T1000 (cell line): ENCODE results near the gene B4GALNT1.
"Not testable (repeated sequence)": the region's sequence is repeated elsewhere in the genome, so short reads cannot be mapped to it uniquely, and the experiment has no call there.

ENCODE experiments used
- DNase-seq: peaks from one replicate; lab custom pipeline; 2025; ENCODE audit warnings: mixed read lengths; lab: John Stamatoyannopoulos, UW

Gene B4GALNT1

DNA sequence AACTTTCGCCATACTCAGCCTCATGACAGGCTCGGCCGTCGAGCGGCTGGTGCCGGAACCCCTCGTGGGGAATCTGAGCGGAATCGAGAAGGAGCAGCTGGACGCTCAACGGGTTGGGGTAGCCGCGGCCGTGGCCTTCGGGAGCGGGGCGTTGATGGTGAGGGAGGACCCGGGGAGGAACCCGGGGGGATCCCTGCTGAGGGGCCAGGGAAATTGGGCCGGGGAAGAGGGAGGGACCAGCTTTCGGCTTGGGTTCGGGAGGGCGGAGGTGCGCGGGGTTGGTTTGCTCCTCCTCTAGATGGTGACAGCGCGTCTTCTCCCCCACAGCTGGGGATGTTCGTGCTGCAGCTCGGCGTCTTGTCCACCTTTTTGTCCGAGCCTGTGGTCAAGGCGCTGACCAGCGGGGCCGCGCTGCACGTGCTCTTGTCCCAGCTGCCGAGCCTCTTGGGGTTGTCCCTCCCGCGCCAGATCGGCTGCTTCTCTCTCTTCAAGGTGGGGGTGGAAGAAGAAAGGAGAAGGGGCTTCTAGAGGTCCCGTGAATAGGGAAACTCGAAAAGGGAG, 12.0 kb downstream of the B4GALNT1 start:
- DNase-seq: no peak

- DNase-seq: no peak
Measured at GRCh38 chr12:57620245-57620935, 12.6 kb downstream of the B4GALNT1 start.

- no peak for DNase-seq
Measured at GRCh38 chr12:57619434-57620244, 13.4 kb downstream of the B4GALNT1 start.

DNA sequence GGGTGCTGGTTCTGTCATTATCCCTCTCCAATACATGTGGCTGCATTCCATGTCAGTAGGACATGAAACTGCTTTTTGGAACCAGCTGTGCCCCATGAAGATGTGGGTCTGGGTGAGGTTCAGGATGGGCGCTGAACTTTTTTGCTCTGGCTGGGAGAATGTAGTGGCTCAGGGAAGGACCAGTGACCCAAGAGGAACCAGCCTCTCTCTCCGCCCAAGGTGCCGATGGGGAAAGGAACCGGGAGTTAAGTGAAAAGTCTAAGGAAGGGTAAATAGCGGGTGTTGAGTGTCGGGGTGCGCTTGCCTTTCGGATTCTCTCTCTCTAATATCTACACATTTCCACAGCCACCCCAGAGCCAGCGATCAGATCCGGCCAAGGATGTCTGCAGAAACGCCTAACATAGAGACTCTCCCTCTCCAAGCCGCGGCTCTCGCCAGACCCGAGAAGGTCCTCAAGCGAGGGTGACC, 14.0 kb downstream of the B4GALNT1 start:
- DNase-seq: no peak

DNA sequence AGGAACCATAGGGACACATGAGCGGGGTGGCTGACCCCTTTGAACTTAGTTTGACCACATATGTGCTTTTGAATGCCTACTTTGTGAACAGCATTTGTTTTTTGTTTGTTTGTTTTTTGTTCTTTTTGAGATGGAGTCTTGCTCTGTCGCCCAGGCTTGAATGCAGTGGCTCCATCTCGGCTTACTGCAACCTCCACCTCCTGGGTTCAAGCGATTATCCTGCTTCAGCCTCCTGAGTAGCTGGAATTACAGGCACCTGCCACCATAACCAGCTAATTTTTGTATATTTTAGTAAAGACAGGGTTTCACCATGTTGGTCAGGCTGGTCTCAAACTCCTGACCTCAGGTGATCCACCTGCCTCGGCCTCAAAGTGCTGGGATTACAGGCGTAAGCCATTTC, 14.6 kb downstream of the B4GALNT1 start:
- not testable (repeated sequence) for DNase-seq

- no peak for DNase-seq
Measured at GRCh38 chr12:57617942-57618341, 15.1 kb downstream of the B4GALNT1 start.

DNA sequence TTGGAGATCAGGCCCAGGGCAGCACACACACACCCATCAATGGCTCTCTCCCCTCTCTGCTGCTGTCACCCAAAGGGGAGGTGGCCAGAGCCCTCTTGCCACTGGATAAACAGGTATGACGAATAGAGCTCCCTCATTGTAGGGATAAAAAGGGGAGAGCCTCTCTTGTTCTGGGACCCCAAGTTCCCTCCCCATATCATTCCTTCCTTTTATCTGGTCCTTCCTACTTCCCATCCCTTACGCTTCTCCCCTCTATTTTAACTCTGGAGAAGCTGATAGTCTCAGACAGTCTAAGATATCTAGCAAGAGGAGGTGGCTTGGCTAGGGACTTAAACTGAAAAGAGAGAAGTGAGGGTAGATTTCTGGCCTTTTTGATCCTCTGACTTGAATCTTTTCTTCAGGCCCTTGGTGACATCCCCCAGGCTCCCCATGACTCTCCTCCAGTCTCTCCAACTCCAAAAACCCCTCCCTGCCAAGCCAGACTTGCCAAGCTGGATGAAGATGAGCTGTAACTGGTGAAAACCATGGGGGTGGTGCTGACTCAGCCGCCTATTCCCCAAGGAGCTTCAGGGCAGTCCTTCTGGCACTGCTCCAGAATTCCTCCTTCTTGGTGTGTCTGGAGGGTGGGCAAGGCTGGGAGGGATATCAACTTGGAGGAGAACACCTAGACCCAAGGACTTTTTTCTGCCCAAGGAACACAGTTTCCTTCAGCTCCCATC, 16.5 kb downstream of the B4GALNT1 start:
- peak; percentile 97 for DNase-seq

DNA sequence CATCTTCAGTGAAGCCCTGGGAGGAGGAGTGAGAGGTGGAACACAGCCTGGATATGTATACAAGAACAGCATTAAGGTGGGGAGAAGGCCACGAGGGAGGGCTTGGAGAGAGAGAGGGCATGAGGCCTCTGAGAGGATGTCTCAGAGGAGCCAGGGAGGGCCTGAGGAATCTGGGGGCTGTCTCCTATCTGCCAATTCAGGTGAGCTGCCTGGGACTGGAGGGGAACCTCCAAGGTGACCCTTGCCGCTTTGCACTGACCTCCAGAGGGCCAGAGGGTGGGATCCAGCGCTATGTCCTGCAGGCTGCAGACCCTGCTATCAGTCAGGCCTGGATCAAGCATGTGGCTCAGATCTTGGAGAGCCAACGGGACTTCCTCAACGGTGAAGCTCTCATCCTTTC, 17.4 kb downstream of the B4GALNT1 start:
- no peak for DNase-seq

GRCh38 chr12:57614948-57615500, 18.0 kb downstream of the B4GALNT1 start:
- no peak for DNase-seq

DNA sequence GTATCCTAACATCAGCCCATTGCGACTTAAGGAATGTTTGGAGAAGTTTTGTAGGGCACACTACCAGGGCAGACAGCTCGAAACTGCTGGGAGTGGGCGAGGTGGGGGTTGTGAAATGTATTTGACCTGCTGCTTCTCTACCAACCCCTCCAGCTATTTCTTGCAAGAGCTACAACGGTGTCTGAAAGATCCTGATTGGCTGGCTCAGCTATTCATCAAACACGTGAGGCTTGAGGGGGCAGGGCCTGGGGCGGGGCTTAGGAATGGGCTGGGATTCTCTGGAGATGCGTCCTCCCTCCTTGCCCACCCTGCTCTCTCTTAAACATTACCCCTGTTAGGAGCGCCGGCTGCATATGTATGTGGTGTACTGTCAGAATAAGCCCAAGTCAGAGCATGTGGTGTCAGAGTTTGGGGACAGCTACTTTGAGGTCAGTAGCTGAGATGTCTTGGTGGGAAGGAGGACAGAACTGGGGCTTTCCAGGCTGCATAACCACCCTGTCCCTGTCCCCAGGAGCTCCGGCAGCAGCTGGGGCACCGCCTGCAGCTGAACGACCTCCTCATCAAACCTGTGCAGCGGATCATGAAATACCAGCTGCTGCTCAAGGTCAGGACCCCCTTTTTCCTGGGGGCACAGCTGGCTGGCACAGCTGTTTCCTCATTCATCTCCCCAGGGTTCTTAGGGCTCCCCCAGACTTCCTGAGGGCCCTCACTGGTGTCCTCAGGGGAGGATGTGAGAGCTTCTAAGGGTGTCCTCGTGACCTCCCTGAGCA, 18.6 kb downstream of the B4GALNT1 start:
- DNase-seq: no peak

GRCh38 chr12:57613427-57614109, 19.4 kb downstream of the B4GALNT1 start:
- DNase-seq: no peak

DNA sequence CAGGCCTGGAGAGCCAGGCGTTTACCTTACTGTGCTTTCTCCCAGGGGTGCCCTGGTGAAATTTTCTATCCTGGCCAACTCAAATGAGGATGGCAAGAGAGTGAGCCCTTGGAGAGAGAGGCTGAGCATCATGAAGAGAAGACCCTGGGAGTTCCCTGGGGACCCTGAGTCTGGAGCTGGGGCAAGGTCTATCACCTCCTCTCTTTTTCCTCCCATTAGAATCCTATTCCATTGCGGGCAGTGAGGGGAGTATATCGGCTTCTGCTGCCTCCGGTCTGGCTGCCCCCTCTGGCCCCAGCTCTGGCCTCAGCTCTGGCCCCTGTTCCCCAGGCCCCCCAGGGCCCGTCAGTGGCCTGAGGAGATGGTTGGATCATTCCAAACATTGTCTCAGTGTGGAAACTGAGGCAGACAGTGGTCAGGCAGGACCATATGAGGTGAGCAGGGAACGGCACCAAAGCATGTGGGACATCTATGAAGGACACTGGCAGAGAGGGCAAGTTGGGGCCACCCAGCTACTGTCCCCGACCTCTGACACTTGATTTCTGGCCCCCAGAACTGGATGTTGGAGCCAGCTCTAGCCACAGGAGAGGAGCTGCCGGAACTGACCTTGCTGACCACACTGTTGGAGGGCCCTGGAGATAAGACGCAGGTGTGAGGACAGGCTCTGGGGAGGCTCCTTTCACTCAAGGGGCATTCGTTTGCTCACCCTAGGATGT, 20.1 kb downstream of the B4GALNT1 start:
- DNase-seq: no peak

DNA sequence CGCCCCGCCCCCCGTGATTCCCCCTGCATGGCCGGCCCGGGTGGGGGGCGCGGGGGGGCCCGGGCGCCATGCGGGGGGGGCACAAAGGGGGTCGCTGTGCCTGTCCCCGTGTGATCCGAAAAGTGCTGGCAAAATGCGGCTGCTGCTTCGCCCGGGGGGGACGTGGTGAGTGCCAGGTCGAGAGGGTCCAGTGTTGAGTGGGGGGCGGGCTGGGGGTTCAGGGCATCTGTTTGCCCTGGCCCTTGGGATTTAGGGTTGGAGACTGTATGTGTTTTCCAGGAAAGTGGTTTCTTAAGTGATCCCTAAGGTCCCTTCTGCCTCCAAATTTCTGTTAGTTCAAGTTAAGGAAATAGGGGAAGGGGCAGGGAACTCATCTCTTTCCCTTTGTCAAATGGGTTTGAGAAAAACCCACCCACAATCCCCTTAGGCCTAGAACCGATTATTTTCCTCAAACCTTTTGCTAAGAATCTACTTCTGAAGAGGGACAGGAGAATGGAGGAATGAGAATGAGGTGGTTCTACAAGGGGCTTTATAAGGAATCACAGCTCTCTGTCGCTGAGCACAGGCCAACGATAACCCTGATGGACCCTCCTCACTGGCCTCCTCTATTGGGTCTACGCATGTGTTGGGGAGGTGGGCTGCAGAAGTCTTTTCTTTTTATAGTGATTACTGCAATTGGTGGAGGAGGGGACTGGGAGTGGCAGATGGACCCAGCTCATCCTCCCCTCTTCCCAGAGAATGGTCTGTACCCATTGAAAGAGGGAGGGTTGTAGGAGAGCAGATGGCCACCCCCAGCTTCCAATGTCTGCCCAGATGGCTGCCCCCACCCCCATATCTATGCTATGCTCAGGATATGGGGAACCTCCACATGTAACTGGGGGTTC, 20.9 kb downstream of the B4GALNT1 start:
- DNase-seq: no peak

- DNase-seq: peak; percentile 99
Measured at GRCh38 chr12:57611108-57611826, 21.7 kb downstream of the B4GALNT1 start, which contains the start of gene ARHGEF25. ARHGEF25 (plus strand) TSS chr12:57611435; CDS start chr12:57611895, 460 bp downstream.

- no peak for DNase-seq
Measured at GRCh38 chr12:57610554-57611107, 22.4 kb downstream of the B4GALNT1 start.

GRCh38 chr12:57609781-57610553, 23.0 kb downstream of the B4GALNT1 start:
- DNase-seq: no peak
